ENCODE results near the gene OR1J4. TPM values are rescaled to one million over a fixed set of nuclear protein-coding genes. Genes with fewer than 3 reads are reported as not detected.

Gene OR1J4
- total RNA-seq, 1 experiment from 2014 or later: not detected

- Histone ChIP-seq H3K36me3 (ENCODE audit: control insufficient read depth in 1 of 2, insufficient read depth in 2 of 2, low read length in 2 of 2) (no peaks in the 10 kb centered on the region), H3K4me2 (ENCODE audit: low read length) (no peak overlapping the region), H3K9me2 (ENCODE audit: insufficient read depth) (no peaks in the 10 kb centered on the region), H3K9ac (ENCODE audit: low read length) (no peak overlapping the region), H2AFZ (ENCODE audit: low read depth, low read length, poor library complexity, severe bottlenecking) (no peak overlapping the region), H3K4me3 (replicated peaks in 1 of 2; ENCODE audit: low read depth in 1 of 2, low read length in 2 of 2) (no peak overlapping the region), H3K27me3 (ENCODE audit: insufficient read depth, low read length) (0 out of 2 replicates have a peak, but pooled peaks cover 27% of the 10 kb centered on the region), H3K79me2 (ENCODE audit: insufficient read depth, low read length) (no peaks in the 10 kb centered on the region), H3K27ac (ENCODE audit: low read depth, low read length) (no peak overlapping the region), H4K20me1 (ENCODE audit: insufficient read depth) (no peaks in the 10 kb centered on the region), H3K9me3 (ENCODE audit: control insufficient read depth in 1 of 2, insufficient read depth in 1 of 2, low read depth in 1 of 2, low read length in 2 of 2) (no peaks in the 10 kb centered on the region), H3K4me1 (ENCODE audit: control insufficient read depth in 1 of 2, insufficient read depth in 2 of 2, low read length in 2 of 2) (no peaks in the 10 kb centered on the region)
- TF ChIP-seq REST (IDR thresholded peaks at IDR 0.05; ENCODE audit: low read depth) (no peak), FOSL1 (IDR thresholded peaks at IDR 0.05; ENCODE audit: low read depth) (no peak), ZNF274 (IDR thresholded peaks at IDR 0.05; ENCODE audit: low read depth, low read length) (no peak), ZFX (IDR thresholded peaks at IDR 0.05) (no peak), SIN3A (IDR thresholded peaks at IDR 0.05; ENCODE audit: low read depth) (no peak), CTCF (IDR thresholded peaks at IDR 0.05 in 2 of 3, conservative IDR thresholded peaks at IDR 0.05 in 1 of 3; ENCODE audit: borderline replicate concordance in 1 of 3, insufficient read depth in 1 of 3, low read depth in 2 of 3, low read length in 2 of 3) (no peak), ZBTB33 (IDR thresholded peaks at IDR 0.05; ENCODE audit: extremely low read depth, insufficient replicate concordance, low read length) (no peak), JUND (IDR thresholded peaks at IDR 0.05) (no peak), MAX (IDR thresholded peaks at IDR 0.05) (no peak), SP1 (IDR thresholded peaks at IDR 0.05; ENCODE audit: low read depth) (no peak), POLR2AphosphoS5 (IDR thresholded peaks at IDR 0.05; ENCODE audit: low read depth, low read length) (no peak), ATF3 (IDR thresholded peaks at IDR 0.05) (no peak), YY1 (IDR thresholded peaks at IDR 0.05; ENCODE audit: extremely low read depth, insufficient replicate concordance, low read depth, low read length) (no peak), RAD21 (IDR thresholded peaks at IDR 0.05; ENCODE audit: low read depth) (no peak), CEBPB (IDR thresholded peaks at IDR 0.05; ENCODE audit: low read depth) (no peak), TCF7L2 (IDR thresholded peaks at IDR 0.05; ENCODE audit: borderline replicate concordance, extremely low read depth, insufficient read depth, insufficient read length) (no peak), EGR1 (IDR thresholded peaks at IDR 0.05; ENCODE audit: low read depth) (no peak), EZH2 (IDR thresholded peaks at IDR 0.05) (no peak), POLR2A (IDR thresholded peaks at IDR 0.05; ENCODE audit: borderline replicate concordance, extremely low read depth, insufficient read depth, insufficient read length) (no peak)
- DNase-seq (ENCODE audit: low read depth, low spot score): no peak
- no TSS peak for BruUV-seq (replicated peaks)
- RAD21 ChIA-PET (ENCODE audit: low non-redundant PET in 1 of 2, low total read pairs in 2 of 2, uncharacterized antibody in 2 of 2, unreplicated experiment in 2 of 2): no interaction called here
- intact Hi-C loops (cut with micrococcal nuclease): no loop called here
- CTCF ChIA-PET: interaction anchor here (2.2 kb wide), 1 partner anchor 23 kb away, joined by 7 read pairs; no protein-coding TSS in a partner anchor
- no peak for ATAC-seq
- POLR2A ChIA-PET: no interaction called here
These were observed 43.2 kb upstream of the OR1J4 start for GRCh38 chr9:122475717-122476116.
